HL-60 (cell line): ENCODE measurements around the gene SLC12A7.
"Not testable (repeated sequence)": the region's sequence is repeated elsewhere in the genome, so short reads cannot be mapped to it uniquely, and the experiment has no call there.

Experiments
- DNase-seq, 2 experiments: peaks; one replicate each; pipeline ENCODE4 v3.0.0-alpha.2; 2010 to 2020; ENCODE audit warnings: low read depth in 1 of 2, low spot score in 1 of 2
- H3K27ac ChIP-seq: fragments of 250-450 bp; sonication (Bioruptor Pico); replicated peaks from 2 replicates; pipeline ENCODE4 v1.5.1; 2020; ENCODE audit warnings: mild to moderate bottlenecking, moderate library complexity
- H3K27me3 ChIP-seq: fragments of 250-450 bp; sonication (Bioruptor Pico); 2 replicates; pipeline ENCODE4 v1.5.1; 2021; ENCODE audit warnings: mild to moderate bottlenecking, moderate library complexity; ENCODE audit not compliant: insufficient read depth, poor library complexity, severe bottlenecking
- H3K4me3 ChIP-seq: replicated peaks from 2 replicates; pipeline ENCODE4 v1.5.1; 2011; ENCODE audit warnings: mild to moderate bottlenecking, control low read depth, low read length; ENCODE audit not compliant: insufficient read depth
- GABPA ChIP-seq: IDR thresholded peaks from 2 replicates; pipeline ENCODE4 v1.6.1; 2012; ENCODE audit warnings: low read depth
- POLR2AphosphoS5 ChIP-seq: IDR thresholded peaks from 2 replicates; pipeline ENCODE4 v1.6.1; 2012; ENCODE audit warnings: low read depth
- SPI1 ChIP-seq: IDR thresholded peaks from 2 replicates; pipeline ENCODE4 v1.6.1; 2012; ENCODE audit warnings: low read depth, mild to moderate bottlenecking, borderline replicate concordance
- TF ChIP-seq, protein P1 (sequence below): IDR thresholded peaks from 2 replicates; pipeline ENCODE4 v1.6.1; 2012; ENCODE audit warnings: low read depth; ENCODE audit not compliant: insufficient replicate concordance
- TF ChIP-seq, protein P2 (sequence below): IDR thresholded peaks from one replicate; pipeline ENCODE4 v1.5.1; 2011; ENCODE audit warnings: low read length, control low read depth, inconsistent platforms; ENCODE audit not compliant: insufficient read depth

SLC12A7 gene

GRCh38 chr5:1083823-1084605, 27.8 kb downstream of the SLC12A7 start:
- no peak overlapping the region for H3K4me3 ChIP-seq
- no peak for TF ChIP-seq SPI1
- TF ChIP-seq, protein P1, sequence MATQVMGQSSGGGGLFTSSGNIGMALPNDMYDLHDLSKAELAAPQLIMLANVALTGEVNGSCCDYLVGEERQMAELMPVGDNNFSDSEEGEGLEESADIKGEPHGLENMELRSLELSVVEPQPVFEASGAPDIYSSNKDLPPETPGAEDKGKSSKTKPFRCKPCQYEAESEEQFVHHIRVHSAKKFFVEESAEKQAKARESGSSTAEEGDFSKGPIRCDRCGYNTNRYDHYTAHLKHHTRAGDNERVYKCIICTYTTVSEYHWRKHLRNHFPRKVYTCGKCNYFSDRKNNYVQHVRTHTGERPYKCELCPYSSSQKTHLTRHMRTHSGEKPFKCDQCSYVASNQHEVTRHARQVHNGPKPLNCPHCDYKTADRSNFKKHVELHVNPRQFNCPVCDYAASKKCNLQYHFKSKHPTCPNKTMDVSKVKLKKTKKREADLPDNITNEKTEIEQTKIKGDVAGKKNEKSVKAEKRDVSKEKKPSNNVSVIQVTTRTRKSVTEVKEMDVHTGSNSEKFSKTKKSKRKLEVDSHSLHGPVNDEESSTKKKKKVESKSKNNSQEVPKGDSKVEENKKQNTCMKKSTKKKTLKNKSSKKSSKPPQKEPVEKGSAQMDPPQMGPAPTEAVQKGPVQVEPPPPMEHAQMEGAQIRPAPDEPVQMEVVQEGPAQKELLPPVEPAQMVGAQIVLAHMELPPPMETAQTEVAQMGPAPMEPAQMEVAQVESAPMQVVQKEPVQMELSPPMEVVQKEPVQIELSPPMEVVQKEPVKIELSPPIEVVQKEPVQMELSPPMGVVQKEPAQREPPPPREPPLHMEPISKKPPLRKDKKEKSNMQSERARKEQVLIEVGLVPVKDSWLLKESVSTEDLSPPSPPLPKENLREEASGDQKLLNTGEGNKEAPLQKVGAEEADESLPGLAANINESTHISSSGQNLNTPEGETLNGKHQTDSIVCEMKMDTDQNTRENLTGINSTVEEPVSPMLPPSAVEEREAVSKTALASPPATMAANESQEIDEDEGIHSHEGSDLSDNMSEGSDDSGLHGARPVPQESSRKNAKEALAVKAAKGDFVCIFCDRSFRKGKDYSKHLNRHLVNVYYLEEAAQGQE, result no peak
- no peak for TF ChIP-seq GABPA
- TF ChIP-seq, protein P2, sequence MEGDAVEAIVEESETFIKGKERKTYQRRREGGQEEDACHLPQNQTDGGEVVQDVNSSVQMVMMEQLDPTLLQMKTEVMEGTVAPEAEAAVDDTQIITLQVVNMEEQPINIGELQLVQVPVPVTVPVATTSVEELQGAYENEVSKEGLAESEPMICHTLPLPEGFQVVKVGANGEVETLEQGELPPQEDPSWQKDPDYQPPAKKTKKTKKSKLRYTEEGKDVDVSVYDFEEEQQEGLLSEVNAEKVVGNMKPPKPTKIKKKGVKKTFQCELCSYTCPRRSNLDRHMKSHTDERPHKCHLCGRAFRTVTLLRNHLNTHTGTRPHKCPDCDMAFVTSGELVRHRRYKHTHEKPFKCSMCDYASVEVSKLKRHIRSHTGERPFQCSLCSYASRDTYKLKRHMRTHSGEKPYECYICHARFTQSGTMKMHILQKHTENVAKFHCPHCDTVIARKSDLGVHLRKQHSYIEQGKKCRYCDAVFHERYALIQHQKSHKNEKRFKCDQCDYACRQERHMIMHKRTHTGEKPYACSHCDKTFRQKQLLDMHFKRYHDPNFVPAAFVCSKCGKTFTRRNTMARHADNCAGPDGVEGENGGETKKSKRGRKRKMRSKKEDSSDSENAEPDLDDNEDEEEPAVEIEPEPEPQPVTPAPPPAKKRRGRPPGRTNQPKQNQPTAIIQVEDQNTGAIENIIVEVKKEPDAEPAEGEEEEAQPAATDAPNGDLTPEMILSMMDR, result no peak
- TF ChIP-seq POLR2AphosphoS5, result no peak
- H3K27me3 ChIP-seq, result no peaks in the 10 kb centered on the region
- no peak overlapping the region for H3K27ac ChIP-seq
- no peak for DNase-seq

GRCh38 chr5:1083026-1083425, 28.8 kb downstream of the SLC12A7 start:
- not testable (repeated sequence) for H3K27me3 ChIP-seq, H3K4me3 ChIP-seq, H3K27ac ChIP-seq, DNase-seq

DNA sequence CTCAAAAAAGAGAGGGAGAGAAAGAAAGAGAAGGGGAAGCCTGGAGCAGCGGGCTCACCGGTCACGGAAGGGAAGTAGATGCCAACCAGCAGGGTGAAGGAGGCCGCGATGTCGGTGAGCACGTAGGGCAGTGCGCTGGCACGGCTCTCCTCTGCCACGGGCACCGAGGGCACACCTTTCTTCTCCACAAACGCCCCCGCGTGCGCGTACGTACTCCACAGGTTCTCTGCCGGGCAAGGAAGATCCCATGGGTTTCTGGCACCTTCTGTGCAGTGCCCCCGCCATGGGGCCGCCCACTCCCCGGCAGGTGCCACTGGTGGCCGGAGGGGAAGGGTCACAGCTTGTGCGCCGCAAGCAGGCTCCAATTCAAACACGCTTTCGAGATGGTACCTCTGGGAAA, 30.3 kb downstream of the SLC12A7 start:
- Histone ChIP-seq H3K4me3 (no peak overlapping the region), H3K27ac (no peak overlapping the region), H3K27me3 (no peaks in the 10 kb centered on the region)
- DNase-seq, result no peak
- TF ChIP-seq POLR2AphosphoS5 (no peak), SPI1 (no peak), GABPA (no peak)
- TF ChIP-seq, protein P1, result no peak
- TF ChIP-seq, protein P2, result no peak

DNA sequence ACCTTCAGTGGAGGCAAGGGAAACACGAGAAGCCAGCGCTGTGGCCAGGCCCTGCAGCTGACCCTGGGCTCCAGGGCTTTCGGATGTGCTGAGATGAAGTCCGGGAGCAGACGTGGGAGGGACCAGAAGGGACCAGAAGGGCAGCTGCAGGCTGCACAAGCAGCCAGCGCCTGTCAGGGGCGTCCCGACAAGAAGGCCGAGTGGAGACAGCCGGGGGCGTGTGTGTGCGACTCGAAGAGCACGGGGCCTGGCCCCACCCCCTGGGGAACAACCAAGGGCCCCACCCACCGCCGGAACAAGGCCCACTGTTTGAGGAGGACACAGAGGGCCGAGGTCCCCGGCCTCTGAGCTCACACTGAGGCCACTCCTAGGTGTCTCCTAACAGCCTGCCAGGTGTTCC, 31.4 kb downstream of the SLC12A7 start:
- no peak overlapping the region for H3K4me3 ChIP-seq
- H3K27ac ChIP-seq, result no peak overlapping the region
- H3K27me3 ChIP-seq, result no peaks in the 10 kb centered on the region
- no peak for DNase-seq
- TF ChIP-seq, protein P2, result no peak
